Ecto neural progenitor cell (in vitro differentiated cells): Measurements from ENCODE around the gene ZC3H8.

Experiments used
- DNase-seq: peaks from one replicate; pipeline ENCODE4 v3.0.0-alpha.2; 2018; ENCODE audit warnings: low spot score

The ZC3H8 gene

DNA sequence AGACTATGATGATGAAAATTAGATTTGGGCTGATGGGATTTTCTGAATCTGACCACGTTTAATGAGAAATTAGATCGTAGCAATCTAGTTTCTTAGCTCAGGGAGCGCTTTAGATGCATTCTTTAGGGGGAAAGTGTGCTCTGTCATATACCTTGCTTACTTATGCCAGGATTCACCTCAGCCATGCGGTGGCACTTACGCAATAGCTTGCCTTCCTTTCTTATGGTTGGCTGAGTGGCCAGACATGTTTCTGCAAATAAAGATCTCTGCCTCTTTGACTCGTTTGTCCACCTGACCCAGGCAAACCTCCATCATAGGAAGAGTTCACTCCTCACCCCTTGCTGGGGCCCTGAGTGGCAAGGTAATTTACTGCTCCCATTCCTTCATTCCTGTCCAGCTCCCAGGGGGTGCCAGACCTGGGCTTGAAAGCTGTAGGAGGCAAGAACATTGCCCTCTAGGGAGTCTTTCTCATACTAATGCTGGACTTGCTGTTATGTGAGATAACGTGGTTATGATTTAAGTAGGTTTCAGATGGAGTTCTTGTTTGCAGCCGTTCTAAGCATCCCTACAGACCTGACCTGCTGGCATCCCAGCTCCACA is 59.6 kb downstream of the ZC3H8 start:
- no peak for DNase-seq

DNA sequence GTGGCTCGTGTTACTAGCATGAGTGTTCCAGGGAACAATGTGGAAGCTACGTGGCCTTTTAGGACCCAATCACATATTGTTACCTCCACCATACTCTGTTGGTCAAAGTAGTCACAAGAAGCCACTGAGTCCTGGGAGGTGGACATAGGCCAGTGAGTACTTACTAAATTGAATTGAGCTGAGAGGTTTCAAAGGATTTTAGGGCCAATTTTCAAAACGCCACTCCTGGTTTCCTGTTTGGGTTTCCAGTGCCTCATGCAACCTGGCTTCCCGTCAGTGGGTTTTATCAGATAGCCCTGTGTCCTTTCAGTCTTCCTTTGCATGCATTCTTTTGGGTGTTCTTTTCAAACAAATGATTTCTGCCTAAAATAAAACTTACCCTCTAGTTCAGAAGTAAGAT is 60.4 kb downstream of the ZC3H8 start:
- no peak for DNase-seq

DNA sequence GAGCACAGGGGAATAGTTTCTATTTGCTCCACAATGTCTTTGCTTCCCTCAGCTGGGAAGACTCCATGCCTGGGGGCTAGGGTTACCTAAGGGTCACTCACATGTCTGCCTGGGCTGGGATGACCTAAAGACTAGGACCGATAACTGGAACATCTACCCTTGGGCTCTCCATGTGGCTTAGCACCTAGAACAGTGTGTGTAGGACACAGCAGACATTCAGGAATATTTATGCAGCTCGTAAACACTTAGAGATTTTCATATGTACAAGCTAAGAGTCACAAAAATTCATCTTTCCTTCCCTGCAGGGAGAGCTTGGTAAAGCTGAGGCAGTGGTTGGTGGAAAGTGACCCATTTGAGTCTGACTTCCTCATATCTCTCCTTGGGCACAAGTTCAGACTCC is 60.8 kb downstream of the ZC3H8 start:
- DNase-seq, result no peak

DNA sequence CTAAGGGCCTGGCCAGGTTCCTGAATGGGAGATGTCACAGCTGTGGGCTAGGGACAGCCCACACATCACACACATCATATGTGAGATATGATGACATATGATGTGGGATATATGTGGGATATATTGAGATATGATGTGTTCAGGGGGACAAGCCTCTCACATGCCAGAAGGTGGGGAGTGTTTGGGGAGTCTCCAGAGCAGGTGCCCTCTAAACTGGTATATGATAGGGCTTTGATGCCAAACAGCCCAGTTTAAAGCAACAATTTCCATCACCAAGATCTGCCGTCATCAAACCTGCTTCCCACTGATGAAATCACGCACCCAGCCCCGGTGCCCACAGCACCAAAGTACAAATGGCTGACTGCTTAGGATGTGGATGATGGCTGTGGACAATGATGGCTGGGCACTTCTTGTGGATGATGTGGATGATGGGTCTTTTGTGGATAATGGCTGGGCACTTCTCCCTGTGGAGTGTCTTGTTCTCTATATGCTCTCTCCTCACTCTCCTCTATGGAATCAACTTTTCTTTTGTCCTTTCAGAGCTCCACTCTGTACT is 65.8 kb downstream of the ZC3H8 start:
- DNase-seq, result no peak

DNA sequence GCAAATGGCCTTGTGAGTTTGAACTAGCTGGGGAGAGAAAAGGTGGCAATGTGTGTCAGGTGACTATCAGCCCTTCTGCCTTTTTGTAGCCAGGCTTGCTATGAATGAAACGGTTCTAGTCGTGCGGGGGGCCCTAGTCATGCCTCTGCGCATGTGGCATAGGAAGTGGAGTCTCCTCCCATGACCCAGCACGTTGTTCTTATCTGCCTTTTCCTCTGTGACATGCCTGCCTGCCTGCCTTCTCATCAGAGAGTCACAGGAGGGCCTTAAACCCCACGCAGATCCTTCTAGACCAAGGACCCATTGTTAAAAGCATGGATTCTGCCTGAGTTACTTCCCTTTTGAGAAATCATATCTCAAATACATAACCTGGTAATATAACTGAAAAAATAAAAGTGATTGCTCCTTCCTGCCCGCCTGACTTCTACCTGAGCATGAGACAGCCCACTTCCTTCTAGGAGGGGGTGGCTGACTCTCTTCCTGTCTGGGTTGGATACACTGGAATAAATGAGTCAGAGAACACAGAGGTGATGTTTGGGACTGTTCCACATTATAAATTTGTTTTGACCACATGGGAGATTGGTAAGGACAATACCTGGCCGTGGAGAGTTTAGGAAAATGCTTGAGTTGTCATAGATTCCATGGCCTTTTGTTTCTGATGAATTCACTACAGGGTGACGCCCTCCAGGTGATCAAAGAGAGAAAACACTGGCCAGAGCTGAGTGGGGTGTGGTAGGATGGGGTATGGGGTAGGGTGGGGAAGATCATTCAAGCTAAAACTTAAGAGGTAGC is 66.8 kb downstream of the ZC3H8 start:
- no peak for DNase-seq

DNA sequence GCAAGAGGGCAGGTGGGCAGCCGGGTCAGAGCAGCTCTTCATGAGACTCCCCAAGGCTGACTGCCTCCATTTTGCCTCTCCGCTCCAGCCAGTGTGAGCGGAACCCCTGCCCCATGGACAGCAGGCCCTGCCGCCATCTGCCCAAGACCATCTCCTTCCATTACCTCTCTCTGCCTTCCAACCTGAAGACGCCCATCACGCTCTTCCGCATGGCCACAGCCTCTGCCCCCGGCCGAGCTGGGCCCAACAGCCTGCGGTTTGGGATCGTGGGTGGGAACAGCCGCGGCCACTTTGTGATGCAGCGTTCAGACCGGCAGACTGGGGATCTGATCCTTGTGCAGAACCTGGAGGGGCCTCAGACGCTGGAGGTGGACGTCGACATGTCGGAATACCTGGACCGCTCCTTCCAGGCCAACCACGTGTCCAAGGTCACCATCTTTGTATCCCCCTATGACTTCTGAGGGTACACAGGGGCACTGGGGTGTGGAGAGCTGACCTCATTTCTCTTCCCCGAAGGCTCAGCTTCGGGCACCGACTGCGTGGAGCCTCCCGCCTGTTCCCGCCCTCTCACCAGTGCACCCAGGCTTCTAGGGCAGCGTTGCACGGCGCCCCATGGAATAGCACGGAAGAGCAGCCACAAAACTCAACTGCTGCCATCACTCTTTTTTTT is 67.7 kb downstream of the ZC3H8 start:
- no peak for DNase-seq

DNA sequence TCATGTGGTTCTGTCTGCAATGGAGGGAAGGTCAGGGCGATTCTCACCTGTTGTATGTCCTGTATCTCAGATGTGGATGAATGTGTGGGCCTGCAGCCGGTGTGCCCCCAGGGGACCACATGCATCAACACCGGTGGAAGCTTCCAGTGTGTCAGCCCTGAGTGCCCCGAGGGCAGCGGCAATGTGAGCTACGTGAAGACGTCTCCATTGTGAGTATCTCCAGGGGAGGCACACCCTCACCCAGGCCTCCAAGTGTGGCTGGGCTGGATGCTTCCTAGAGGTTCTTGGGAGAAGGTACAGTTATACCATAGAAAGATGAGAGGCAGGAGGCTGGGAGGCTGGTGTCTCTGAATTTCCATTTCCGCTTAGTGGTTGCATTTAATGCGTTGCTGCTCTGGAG is 69.7 kb downstream of the ZC3H8 start:
- no peak for DNase-seq

DNA sequence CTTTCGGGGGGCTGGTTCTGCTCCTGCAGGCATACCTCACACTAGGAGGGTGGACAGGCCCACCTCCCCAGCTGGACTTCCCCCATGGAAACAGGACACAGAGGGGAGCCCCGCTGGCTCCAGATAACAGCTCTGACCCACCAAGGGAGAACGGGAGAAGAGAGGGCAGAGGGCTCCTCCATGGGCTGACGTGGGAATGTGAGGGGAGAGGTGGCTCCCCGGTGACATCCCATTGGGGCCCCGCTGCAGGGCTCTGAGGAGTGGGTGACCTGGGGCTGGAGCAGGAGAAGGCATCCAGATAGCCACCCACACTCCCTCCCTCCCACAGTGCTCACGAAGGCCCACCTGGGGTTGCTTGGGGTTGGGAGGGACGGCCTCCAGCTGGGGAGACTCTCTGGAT is 70.7 kb downstream of the ZC3H8 start:
- no peak for DNase-seq

DNA sequence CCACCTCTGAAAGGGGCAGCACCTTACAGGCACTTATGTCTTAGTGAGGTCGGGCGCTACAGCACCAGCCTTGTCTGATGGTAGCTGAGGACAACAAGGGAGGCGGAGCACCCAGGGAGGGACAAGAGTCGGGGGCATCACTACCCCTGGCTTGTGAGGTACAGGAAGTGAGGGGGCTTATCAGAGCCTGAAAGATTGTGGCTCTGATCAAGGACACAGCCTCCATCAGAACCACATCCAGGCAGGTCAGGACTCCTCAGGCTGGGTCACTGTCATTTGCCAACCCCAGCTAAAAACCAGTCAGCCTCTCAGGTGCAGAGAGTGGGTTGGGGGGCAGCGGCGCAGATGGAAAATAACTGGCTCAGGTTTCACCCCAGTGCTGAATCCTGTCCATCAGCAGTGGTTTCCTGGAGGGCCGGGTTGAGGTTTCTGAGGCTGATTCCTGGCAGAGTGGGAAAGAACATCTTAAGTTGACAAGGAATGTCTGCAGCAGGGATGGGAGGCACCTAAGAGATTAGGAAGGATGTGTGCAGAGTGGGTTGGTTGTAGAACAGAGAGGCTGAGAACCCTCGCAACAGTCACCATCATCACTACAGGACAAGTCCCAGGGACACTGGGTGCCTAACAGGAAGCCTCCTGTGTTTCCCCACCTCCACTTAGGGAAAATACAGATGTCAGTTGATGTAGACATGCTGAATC is 71.4 kb downstream of the ZC3H8 start:
- DNase-seq, result no peak

DNA sequence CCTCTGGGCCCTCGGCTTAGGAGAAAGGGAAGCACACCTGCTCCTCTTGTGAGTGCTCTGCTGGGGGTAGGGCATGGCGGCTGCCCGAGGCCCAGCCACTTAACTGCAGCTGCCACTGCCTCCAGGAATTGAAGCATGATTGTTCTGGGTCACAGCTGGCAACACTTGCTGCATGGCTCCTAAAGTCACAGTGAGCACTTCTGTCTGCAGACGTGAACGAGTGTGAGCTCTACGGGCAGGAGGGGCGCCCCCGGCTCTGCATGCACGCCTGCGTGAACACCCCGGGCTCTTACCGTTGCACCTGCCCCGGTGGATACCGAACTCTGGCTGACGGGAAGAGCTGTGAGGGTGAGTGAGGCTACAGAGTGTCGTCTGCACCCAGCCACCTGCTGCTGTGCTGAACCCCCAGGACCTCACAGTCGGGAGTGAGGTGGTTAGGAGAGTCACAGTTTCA is 72.2 kb downstream of the ZC3H8 start:
- no peak for DNase-seq

DNA sequence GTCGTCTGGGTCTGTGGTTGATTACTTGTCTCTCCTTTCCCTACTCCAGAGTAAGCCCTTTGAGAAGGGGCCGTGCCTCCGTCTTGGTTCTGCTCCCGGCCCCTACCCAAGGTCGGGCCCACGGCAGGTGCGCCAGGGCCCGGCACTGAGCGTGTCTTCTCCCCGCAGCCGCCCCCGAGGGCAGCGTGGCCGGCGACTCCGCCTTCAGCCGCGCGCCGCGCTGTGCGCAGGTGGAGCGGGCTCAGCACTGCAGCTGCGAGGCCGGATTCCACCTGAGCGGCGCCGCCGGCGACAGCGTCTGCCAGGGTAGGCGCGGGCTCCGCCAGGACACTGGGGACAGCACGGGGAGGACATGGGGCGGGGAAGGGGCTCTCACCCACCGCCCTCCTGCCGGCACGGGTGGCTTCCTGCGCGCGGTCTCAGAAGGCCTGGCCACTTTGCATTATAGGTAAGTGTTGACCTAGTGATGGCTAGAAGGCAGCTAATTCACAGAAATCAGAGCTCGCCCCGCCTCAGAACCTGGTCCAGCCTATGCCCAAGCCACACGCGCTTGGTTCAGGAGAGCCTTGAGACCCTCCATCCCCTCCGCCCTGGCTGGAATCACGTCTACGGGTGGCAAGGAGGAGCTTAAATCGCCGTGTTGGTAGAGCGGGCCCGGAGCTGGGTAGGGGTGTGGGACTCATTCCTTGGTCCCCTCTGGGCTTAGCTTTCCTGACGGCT is 73.1 kb downstream of the ZC3H8 start:
- peak; percentile 58 for DNase-seq

DNA sequence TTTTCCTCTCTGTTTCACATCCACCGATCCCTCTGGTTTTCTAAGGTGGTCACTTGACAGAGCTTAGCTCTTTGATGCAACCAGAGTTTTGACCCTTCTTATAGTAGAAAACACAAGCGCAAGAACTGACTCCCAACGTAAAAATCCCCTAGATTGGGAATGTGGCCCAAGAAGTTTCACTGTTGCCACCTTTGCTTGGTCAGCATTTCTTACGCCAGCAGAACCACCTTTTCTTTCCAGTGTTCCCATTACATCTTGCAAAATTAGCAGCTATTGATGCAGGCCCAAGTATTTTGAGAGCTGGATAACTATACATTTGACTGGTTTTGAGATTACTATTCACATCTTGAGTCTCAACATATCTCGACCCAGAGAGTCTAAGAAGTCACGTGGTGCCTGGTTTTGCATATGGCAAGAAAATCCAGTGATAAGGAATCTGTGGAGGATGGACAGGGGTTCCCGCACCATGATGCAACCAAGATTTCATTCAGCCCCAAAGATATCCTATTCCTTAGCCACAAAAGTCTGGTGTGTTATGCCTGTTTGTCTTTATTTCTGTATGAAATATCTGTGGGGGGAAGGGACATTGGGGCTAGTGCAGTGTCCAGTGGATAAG is 78.8 kb downstream of the ZC3H8 start:
- DNase-seq, result no peak

DNA sequence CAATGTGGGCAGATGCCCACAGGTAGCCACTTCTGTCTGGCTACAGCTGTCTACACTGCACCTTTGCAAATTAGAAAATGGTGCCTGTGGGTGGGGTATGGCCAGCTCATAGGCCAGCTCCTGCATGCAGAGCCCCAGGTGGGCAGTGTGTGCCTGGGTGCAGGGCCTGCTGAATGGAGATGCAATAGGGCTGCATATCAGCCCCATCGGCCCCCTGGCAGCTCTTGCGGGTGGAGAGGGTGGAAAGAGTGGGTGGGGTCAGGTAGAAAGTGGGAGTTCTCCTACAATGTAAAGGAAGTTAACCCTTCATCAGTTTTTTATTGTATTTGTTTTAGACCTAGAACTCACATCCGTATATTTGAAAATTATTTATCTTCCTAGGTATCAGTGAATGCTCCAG is 79.5 kb downstream of the ZC3H8 start:
- no peak for DNase-seq

DNA sequence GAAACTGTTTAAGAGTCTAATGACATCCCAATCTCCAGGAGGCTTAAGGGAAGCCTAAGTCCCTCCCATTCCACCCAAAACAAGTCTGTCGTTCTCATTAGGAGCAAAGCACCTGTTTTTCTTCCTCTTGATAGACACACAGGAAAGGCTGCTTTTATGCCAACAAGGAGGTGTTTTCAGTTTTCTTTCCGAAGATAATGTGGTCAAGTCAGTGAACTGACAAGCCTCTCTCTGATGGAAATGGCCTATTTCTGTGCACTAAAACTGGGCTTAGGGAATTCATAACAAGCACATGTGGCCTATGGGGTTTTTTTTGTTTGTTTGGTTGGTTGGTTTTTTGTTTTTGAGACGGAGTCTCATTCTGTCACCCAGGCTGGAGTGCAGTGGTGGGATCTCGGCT is 80.5 kb downstream of the ZC3H8 start:
- DNase-seq, result no peak

DNA sequence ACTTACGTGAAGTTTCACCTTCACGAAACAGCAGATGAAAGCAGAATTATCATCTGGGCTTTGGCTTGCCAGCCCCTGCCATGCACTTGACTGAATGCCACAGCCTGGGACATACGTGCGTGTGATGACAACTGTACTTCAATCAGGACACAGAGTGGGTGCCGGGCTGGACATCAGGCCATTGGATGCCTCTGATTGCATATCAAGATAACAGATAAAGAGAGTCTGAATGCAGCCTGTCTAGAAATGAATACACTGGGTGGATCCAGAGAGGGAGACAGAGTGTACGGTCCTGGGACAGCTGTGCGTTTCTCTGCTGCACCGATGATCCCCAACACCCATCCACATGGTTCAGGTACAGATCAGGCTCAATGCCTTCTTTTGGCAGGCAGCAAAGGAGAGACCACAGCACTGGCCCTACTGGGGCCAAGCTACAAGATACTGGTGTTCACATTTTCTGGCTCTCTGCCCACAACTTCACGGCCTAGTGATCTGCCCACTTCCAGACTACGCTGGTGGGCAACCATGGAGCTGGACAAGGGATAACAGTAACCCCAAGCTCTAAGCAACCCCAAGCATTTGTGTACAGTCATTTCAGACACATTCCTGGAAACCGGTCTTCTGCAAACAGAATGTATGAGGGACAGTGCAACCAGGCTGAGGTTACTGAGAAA is 81.1 kb downstream of the ZC3H8 start:
- DNase-seq, result no peak

DNA sequence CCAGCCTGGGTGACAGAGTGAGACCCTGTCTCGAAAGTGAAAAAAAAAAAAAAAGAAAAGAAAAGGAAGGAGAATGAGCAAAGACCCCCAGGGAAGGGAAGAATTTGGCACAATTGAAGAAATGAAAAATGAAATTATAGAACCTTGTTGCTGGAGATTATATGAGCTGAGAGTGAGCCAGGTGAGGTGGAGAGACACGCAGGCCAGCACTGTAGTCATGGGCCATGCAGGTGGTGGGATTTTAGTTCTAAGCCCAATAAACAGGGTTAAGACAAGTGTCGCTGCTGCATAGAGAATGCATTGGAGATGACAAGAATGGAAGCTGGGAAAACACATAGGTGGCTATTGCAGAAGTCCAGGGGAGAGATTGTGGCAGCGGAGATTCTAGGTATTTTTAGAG is 84.3 kb downstream of the ZC3H8 start:
- no peak for DNase-seq

DNA sequence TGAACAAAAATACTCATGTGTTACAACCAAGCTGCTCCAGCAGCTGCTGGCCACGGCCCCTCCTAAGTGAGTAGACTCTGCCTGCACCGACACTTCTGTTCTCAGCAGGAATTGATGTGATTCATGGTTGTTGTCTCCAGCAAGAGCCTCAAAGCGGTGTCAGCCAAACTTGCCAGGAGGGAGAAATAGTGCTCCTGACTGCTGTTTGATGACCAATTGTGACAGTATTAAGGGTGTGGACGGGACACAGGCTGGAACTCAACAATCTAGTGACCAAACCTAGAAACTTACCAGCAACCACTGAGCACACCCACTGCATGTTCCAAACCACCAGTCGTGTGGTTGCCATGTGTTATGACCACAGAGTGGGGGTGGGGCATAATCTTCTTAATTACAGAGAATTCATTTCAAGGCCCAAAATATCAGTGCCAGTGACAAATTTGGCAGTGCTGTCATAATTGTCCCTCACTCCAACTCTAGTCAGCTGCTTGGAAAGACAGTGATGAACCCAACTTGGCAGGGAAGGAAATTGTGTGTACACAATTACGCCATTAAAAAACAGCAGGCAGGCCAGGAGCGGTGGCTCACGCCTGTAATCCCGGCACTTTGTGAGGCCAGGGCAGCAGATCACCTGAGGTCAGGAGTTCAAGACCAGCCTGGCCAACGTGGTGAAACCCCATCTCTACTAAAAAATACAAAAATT is 86.3 kb downstream of the ZC3H8 start:
- no peak for DNase-seq

DNA sequence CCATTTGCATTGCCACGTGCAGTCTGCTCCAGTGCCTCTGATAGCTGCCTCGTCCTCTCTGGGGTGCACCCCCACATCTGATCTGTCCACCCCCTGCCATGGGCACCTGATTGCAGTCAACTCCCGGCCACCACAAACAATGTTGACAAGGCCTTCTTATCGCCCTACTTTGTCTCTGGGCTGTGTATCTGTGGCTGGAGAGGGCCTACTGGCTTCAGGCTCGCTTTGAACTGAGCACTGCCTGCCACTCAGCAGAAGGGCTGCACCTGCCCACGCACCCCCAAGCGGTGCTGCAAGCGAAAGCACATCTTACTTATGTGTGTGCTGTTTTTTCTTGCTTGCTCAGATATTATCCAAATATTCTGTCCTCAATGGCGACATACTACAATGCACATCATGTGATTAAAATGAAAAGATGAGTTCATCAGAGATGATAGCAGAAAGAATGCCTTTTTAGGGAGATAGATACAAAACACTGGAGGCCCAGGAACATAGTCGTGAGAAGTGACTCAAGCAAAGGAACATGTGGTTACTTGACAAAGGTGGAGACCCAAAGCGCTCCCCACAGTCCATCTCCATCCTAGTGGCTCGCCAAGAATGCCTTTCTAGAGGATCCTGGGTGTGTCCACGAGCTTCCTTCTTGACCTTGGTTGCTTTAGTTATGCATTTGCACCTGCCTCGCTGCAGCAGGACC is 87.9 kb downstream of the ZC3H8 start:
- DNase-seq, result no peak

DNA sequence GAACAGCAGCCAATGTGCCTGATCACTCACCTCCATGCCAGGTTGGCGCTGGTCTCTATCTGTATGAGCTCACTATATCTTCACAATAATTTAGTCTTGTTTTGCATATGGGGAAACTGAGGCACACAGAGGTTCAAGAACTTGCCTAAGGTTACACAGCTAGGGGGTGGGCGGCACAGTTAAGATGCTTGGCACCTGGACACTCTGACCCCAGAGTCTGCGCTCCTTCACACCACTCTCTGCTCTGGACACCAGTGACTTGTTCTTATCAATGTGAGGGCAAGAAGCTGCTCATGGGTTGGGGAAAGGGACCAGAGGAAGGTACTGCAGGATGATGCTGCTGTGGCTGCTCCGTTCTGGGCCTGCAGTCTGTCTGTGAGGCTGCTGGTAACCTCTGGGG is 89.5 kb downstream of the ZC3H8 start:
- no peak for DNase-seq

DNA sequence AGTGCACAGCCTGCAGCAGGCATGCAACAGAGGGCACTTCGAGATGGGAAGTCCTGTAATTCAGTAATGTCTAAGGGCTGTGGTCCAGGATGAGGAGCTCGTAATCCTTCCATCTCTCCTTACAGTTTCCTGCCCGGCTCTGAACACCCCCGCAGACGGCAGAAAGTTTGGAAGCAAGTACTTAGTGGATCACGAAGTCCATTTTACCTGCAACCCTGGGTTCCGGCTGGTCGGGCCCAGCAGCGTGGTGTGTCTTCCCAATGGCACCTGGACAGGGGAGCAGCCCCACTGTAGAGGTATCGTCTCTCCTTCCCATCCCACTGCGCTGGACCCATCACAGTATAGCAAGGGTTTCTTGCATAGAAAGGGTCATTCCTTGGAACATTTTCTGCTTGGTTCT is 90.0 kb downstream of the ZC3H8 start:
- DNase-seq, result no peak
